GM21447 (cell line): ENCODE results near the gene COLEC12.
"Not testable (repeated sequence)": the region's sequence is repeated elsewhere in the genome, so short reads cannot be mapped to it uniquely, and the experiment has no call there.

Experiments
- ATAC-seq: cut with Tn5 transposase; IDR thresholded peaks from one replicate; pipeline ENCODE4 v1.9.1; 2021; ENCODE audit not compliant: unreplicated experiment

COLEC12 gene

GRCh38 chr18:295756-296490 lies 204.6 kb downstream of the COLEC12 start:
- no peak for ATAC-seq

DNA sequence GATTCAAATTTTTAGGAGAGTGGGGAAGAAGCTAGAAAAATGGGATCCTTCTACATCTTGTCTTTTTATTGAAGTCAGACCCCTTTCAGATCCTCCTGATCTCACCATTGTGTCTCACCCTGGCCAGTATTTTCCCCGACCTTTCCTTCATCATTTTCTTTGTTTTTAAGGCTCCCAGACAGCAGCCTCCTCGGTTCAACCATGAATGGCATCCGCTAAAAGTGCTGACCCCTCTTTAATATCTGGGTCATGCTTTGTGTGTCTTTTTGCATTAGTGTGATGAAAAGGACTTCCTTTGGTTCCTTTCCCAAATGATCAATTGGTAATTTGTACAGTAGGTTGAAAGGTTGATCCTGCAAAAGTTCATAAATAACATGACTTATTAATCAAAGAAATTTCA lies 205.9 kb downstream of the COLEC12 start:
- no peak for ATAC-seq

GRCh38 chr18:293536-293935 lies 207.0 kb downstream of the COLEC12 start:
- no peak for ATAC-seq

DNA sequence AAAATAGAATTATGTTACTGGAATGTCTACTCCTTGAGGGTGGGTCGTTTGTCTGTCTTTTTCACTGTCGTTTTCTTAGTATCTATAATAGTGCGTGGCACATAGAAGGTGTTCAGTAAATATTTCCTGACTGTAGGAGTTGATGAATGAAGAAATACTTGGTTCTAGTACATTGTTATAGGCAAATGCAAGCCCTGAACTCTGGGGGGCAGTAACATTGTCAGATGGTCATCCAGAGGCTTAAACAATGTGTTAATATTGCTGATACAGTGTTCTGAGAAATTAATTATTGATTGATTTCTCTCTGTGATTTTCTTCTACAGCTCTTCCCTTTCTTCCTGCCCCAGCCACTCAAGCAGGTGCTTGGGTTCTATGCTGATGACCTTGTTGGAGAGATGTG lies 208.2 kb downstream of the COLEC12 start:
- no peak for ATAC-seq

GRCh38 chr18:289970-290369 lies 210.5 kb downstream of the COLEC12 start:
- ATAC-seq, result not testable (repeated sequence)

DNA sequence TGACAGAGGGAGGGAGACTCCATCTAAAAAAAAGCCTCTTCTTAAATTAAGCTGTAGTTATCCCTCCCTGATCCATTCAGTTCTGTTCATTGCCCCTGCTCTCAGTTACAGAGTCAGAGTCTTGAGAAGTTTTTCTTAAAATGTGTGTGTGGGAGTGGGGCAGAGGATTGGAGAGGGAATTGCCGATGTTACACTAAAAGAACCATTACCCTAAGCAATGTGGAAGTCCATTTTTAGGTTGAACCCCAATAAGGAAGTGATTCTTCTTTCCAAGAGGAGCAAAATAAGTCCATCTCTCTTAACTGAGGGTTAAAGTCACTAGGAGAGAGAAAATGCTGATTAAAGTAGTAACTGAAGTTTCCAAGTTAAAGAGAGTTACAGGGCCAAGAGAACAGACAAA lies 211.5 kb downstream of the COLEC12 start:
- ATAC-seq, result no peak

- no peak for ATAC-seq
Measured at GRCh38 chr18:286515-287310, 213.8 kb downstream of the COLEC12 start.

- no peak for ATAC-seq
Measured at GRCh38 chr18:285817-286216, 214.7 kb downstream of the COLEC12 start.

GRCh38 chr18:275486-275885 lies 225.0 kb downstream of the COLEC12 start:
- no peak for ATAC-seq

GRCh38 chr18:274313-274712 lies 226.2 kb downstream of the COLEC12 start:
- ATAC-seq, result no peak

GRCh38 chr18:273525-273924 lies 227.0 kb downstream of the COLEC12 start:
- ATAC-seq, result no peak

DNA sequence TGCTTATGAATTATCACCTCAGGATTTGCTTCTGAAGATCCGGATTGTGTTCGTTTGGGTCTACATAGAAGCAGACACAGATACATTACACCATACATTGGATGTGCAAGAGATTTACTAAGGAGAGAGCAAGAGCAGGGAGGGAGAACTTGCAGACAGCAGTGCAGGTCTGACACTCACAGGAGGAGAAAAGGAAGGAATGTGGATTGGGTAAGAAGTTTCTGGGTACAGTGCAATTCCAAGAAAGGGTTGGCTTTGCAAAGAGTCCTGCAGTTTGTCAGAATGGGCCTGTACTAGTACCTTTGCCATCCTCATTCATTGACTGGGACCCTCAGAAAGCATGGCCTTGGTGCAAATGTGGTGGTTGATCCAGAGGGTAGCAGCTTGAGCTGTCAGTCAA lies 227.9 kb downstream of the COLEC12 start:
- no peak for ATAC-seq

GRCh38 chr18:269480-270095 lies 230.9 kb downstream of the COLEC12 start:
- no peak for ATAC-seq

- ATAC-seq, result peak; percentile 89
Measured at GRCh38 chr18:267688-268552, 232.6 kb downstream of the COLEC12 start, which contains the start of gene THOC1. Gene THOC1, minus strand, starts transcription at chr18:268047. Its CDS starts 28 bp downstream, at chr18:268019.

DNA sequence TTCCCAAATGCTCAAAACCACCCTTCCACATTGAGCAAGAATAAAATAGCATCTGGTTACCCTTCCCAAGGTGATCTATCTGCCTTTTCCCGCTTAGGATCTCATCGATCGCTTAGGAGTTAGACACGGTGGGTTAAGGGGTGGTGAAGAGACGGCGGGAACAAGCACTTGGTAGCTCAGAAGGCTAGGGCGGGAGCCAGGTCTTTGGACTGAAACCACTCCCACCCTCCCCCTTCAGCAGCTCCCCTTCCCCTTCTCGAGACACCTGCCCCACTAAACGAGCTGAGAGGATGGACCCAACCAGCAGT lies 233.2 kb downstream of the COLEC12 start:
- no peak for ATAC-seq
